ENCODE results near the gene OSBPL6.

- TF ChIP-seq POLR2AphosphoS5 (IDR thresholded peaks at IDR 0.05), result no peak
- TF ChIP-seq CTCF (IDR thresholded peaks at IDR 0.05), result no peak
Measured at GRCh38 chr2:178335230-178335629, 140.9 kb downstream of the OSBPL6 start.

Measured in gastroesophageal sphincter (tissue), 3 donors.